WTC11 (cell line): ENCODE results near the gene TMPRSS12. TPM values are rescaled to one million over a fixed set of nuclear protein-coding genes. Genes with fewer than 3 reads are reported as not detected.

Source experiments
- ATAC-seq: fragments of 200-7000 bp; cut with Tn5 transposase; 2 replicates; pipeline ENCODE4 v1.10.0; 2021; ENCODE audit warnings: mild to moderate bottlenecking, moderate library complexity
- CTCF ChIA-PET: fragments of 300-600 bp; sonication (Branson Sonifier 250); formaldehyde crosslinking; loops from one replicate; lab custom pipeline; 2021; ENCODE audit warnings: antibody characterized with exemption; lab: Charles Lee
- POLR2A ChIA-PET: fragments of 350-600 bp; sonication (Branson Sonifier 250); formaldehyde crosslinking; loops from one replicate; lab custom pipeline; 2021; ENCODE audit warnings: antibody characterized with exemption; lab: Charles Lee
- DNase-seq: peaks from one replicate; pipeline ENCODE4 v3.0.0; 2021; ENCODE audit warnings: low spot score
- H3K27ac Mint-ChIP-seq: 2 replicates; pipeline ENCODE4 v1.8.0; 2021; ENCODE audit warnings: mixed read lengths
- H3K27me3 Mint-ChIP-seq: 2 replicates; pipeline ENCODE4 v1.8.0; 2021; ENCODE audit warnings: low read depth, mild to moderate bottlenecking, moderate library complexity, mixed read lengths
- H3K36me3 Mint-ChIP-seq: 2 replicates; pipeline ENCODE4 v1.8.0; 2021; ENCODE audit warnings: mixed read lengths
- H3K4me1 Mint-ChIP-seq: 2 replicates; pipeline ENCODE4 v1.8.0; 2022; ENCODE audit warnings: mixed read lengths
- H3K4me3 Mint-ChIP-seq: 2 replicates; pipeline ENCODE4 v1.8.0; 2021; ENCODE audit warnings: mild to moderate bottlenecking, moderate library complexity, mixed read lengths
- H3K9me3 Mint-ChIP-seq: 2 replicates; pipeline ENCODE4 v1.8.0; 2021; ENCODE audit warnings: mixed read lengths
- AR ChIP-seq: fragments of 250-450 bp; sonication (Bioruptor Pico); IDR thresholded peaks from 2 replicates; pipeline ENCODE4 v1.9.0; 2021; ENCODE audit warnings: mild to moderate bottlenecking
- CREM ChIP-seq: sonication (generic); formaldehyde crosslinking; IDR thresholded peaks from 2 replicates; pipeline ENCODE4 v1.8.1; 2022; ENCODE audit warnings: mild to moderate bottlenecking, missing genetic modification reagents, moderate library complexity
- E2F1 ChIP-seq: sonication (generic); formaldehyde crosslinking; IDR thresholded peaks from 2 replicates; pipeline ENCODE4 v1.8.0; 2022; ENCODE audit warnings: mild to moderate bottlenecking, missing genetic modification reagents
- ELF4 ChIP-seq: sonication (generic); formaldehyde crosslinking; IDR thresholded peaks from 2 replicates; pipeline ENCODE4 v1.8.1; 2022; ENCODE audit warnings: low read depth, mild to moderate bottlenecking, moderate library complexity, missing genetic modification reagents
- FOXJ3 ChIP-seq: sonication (generic); formaldehyde crosslinking; IDR thresholded peaks from 2 replicates; pipeline ENCODE4 v1.9.0; 2021; ENCODE audit warnings: missing genetic modification reagents, mild to moderate bottlenecking, borderline replicate concordance
- FOXK1 ChIP-seq: sonication (generic); formaldehyde crosslinking; IDR thresholded peaks from 2 replicates; pipeline ENCODE4 v1.8.0; 2022; ENCODE audit warnings: mild to moderate bottlenecking, moderate library complexity, missing genetic modification reagents
- HMGA2 ChIP-seq: fragments of 250-450 bp; sonication (Bioruptor Pico); IDR thresholded peaks from 2 replicates; pipeline ENCODE4 v1.4.0; 2021; ENCODE audit warnings: mild to moderate bottlenecking, moderate library complexity
- KAT7 ChIP-seq: sonication (generic); formaldehyde crosslinking; IDR thresholded peaks from 2 replicates; pipeline ENCODE4 v1.8.1; 2023; ENCODE audit warnings: missing genetic modification reagents, mild to moderate bottlenecking, borderline replicate concordance
- NFYB ChIP-seq: sonication (generic); formaldehyde crosslinking; conservative IDR thresholded peaks from 2 replicates; pipeline ENCODE4 v1.8.0; 2022; ENCODE audit warnings: low read depth, missing genetic modification reagents
- NR2C2 ChIP-seq: sonication (generic); formaldehyde crosslinking; IDR thresholded peaks from 2 replicates; pipeline ENCODE4 v1.8.0; 2022; ENCODE audit warnings: mild to moderate bottlenecking, missing genetic modification reagents
- NR3C1 ChIP-seq: sonication (generic); formaldehyde crosslinking; conservative IDR thresholded peaks from 2 replicates; pipeline ENCODE4 v1.8.1; 2023; ENCODE audit warnings: low read depth, mild to moderate bottlenecking, missing genetic modification reagents
- PREB ChIP-seq: sonication (generic); formaldehyde crosslinking; IDR thresholded peaks from 2 replicates; pipeline ENCODE4 v1.8.1; 2022; ENCODE audit warnings: mild to moderate bottlenecking, missing genetic modification reagents, moderate library complexity, borderline replicate concordance
- ZBTB43 ChIP-seq: sonication (generic); formaldehyde crosslinking; IDR thresholded peaks from 2 replicates; pipeline ENCODE4 v1.8.1; 2023; ENCODE audit warnings: mild to moderate bottlenecking, missing genetic modification reagents
- ZNF281 ChIP-seq: sonication (generic); formaldehyde crosslinking; IDR thresholded peaks from 2 replicates; pipeline ENCODE4 v1.8.0; 2023; ENCODE audit warnings: mild to moderate bottlenecking, missing genetic modification reagents
- ZNF317 ChIP-seq: sonication (generic); formaldehyde crosslinking; IDR thresholded peaks from 2 replicates; pipeline ENCODE4 v1.8.1; 2023; ENCODE audit warnings: low read depth, mild to moderate bottlenecking, moderate library complexity, missing genetic modification reagents, borderline replicate concordance
- ZNF396 ChIP-seq: fragments of 250-450 bp; sonication (Bioruptor Pico); IDR thresholded peaks from 2 replicates; pipeline ENCODE4 v1.8.0; 2021; ENCODE audit warnings: mild to moderate bottlenecking, moderate library complexity, borderline replicate concordance
- total RNA-seq: library from RNA; stranded (reverse); gene quantifications from 3 replicates; pipeline ENCODE4 v1.2.3, GENCODE V29; 2021

The TMPRSS12 gene
- total RNA-seq, 1 experiment from 2014 or later, result not detected

DNA sequence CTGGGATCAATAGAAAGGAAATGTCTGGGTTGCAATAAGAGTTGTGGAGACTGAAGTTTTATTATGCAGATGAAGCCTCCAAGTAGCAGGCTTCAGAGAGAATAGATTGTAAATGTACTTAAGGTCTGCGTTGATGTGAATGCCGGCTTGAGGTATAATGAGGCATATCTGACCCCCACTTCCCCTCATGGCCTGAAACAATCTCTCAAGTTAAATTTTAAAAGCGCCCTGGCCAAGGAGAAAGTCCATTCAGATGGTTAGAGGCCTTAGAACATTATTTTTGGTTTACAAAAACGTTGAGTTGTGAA, 81.4 kb downstream of the TMPRSS12 start (continued):
- TF ChIP-seq ZNF281 (CRISPR knock-in tag) (no peak), FOXK1 (CRISPR knock-in tag) (no peak), ZNF396 (CRISPR knock-in tag) (no peak), NR2C2 (no peak), ELF4 (CRISPR knock-in tag) (no peak)
- TF ChIP-seq, all 79 proteins: peak for 0

DNA sequence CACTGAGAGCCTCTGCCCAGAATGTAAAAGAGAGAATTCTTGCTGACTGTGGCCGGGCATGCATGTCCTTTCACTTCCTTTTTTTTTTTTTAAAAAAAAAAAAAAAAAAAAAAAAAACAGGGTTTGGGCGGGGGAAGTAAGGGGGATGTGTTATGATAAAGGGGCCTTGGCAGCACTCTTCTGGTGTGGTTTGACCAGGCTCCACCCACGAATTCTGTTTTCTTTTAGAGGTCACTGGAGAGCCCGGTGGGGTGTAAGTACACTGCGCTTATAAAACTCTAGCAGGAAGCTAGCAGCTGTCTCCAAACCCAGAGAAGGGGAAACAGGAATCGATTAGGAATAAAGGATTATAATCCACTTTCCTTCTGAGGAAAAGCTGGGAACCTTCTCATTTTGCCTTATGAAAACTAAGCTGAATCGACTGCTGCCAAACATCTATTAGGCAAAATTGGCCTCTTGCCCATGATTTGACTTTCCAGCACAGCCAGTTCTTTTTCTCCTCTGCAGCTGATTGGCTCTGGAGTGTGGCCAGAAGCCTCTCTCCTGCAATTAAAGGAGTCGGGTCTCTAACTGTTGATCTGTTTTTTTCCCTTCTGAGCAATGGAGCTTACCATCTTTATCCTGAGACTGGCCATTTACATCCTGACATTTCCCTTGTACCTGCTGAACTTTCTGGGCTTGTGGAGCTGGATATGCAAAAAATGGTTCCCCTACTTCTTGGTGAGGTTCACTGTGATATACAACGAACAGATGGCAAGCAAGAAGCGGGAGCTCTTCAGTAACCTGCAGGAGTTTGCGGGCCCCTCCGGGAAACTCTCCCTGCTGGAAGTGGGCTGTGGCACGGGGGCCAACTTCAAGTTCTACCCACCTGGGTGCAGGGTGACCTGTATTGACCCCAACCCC, 82.0 kb downstream of the TMPRSS12 start:
- H3K4me1 Mint-ChIP-seq, result peaks cover 71% of the 10 kb centered on the region
- DNase-seq (no peak), ATAC-seq (peak; percentile 79)
- TF ChIP-seq HMGA2, result no peak
- TF ChIP-seq FOXJ3 (CRISPR knock-in tag), result no peak
- 0 out of 2 replicates have a peak, but pooled peaks have one; percentile 24 for TF ChIP-seq CREM
- TF ChIP-seq PREB (CRISPR knock-in tag), result no peak
- no peak for TF ChIP-seq KAT7 (CRISPR knock-in tag)
- 0 out of 2 replicates have a peak, but pooled peaks have one; percentile 7 for TF ChIP-seq NFYB (CRISPR knock-in tag)
- peak overlapping the region; percentile 88 for H3K27ac Mint-ChIP-seq
- CTCF ChIA-PET, result interaction anchor here (0.8 to 1.3 kb wide), 6 partner anchors 10 to 420 kb away, joined by 3 to 8 read pairs (median 4); partner anchors contain the start of gene DIP2B
- no peaks in the 10 kb centered on the region for H3K27me3 Mint-ChIP-seq
- no peaks in the 10 kb centered on the region for H3K36me3 Mint-ChIP-seq
- H3K9me3 Mint-ChIP-seq, result peaks cover 6% of the 10 kb centered on the region; the same call in 1 of the 2 replicates
- POLR2A ChIA-PET, result interaction anchor here (0.6 to 0.9 kb wide), 3 partner anchors 10 to 343 kb away, joined by 3 to 5 read pairs (median 4); no protein-coding TSS in a partner anchor
- peak overlapping the region; percentile 85 for H3K4me3 Mint-ChIP-seq

GRCh38 chr12:50925342-50925651, 82.6 kb downstream of the TMPRSS12 start:
- peak; percentile 28 for DNase-seq
- Mint-ChIP-seq H3K4me3 (peak overlapping the region; percentile 85), H3K36me3 (peaks cover 3% of the 10 kb centered on the region; the same call in 1 of the 2 replicates), H3K4me1 (peaks cover 75% of the 10 kb centered on the region), H3K27me3 (no peaks in the 10 kb centered on the region), H3K27ac (peak overlapping the region; percentile 66), H3K9me3 (peaks cover 3% of the 10 kb centered on the region; the same call in 1 of the 2 replicates)
- no peak for TF ChIP-seq AR (CRISPR knock-in tag)
- no peak for TF ChIP-seq NR3C1
- TF ChIP-seq NR2C2, result no peak
- no peak for TF ChIP-seq E2F1 (CRISPR knock-in tag)
- TF ChIP-seq ZNF317 (CRISPR knock-in tag), result no peak
- no peak for TF ChIP-seq ZBTB43
- ATAC-seq, result peak; percentile 31
- ChIA-PET POLR2A (interaction anchor here (0.6 to 0.9 kb wide), 2 partner anchors 11 to 100 kb away, joined by 3 to 4 read pairs; no protein-coding TSS in a partner anchor), CTCF (interaction anchor here (1.0 to 1.3 kb wide), 5 partner anchors 11 to 160 kb away, joined by 4 to 8 read pairs (median 5); no protein-coding TSS in a partner anchor)
